HG03565 (cell line): ENCODE data around the gene PAX7.

Experiments
- ATAC-seq: cut with Tn5 transposase; IDR thresholded peaks from one replicate; pipeline ENCODE4 v1.9.1; 2021; ENCODE audit warnings: mild to moderate bottlenecking, moderate library complexity; ENCODE audit not compliant: unreplicated experiment

PAX7 gene

GRCh38 chr1:18640228-18641004 lies 9.8 kb downstream of the PAX7 start:
- ATAC-seq, result no peak

DNA sequence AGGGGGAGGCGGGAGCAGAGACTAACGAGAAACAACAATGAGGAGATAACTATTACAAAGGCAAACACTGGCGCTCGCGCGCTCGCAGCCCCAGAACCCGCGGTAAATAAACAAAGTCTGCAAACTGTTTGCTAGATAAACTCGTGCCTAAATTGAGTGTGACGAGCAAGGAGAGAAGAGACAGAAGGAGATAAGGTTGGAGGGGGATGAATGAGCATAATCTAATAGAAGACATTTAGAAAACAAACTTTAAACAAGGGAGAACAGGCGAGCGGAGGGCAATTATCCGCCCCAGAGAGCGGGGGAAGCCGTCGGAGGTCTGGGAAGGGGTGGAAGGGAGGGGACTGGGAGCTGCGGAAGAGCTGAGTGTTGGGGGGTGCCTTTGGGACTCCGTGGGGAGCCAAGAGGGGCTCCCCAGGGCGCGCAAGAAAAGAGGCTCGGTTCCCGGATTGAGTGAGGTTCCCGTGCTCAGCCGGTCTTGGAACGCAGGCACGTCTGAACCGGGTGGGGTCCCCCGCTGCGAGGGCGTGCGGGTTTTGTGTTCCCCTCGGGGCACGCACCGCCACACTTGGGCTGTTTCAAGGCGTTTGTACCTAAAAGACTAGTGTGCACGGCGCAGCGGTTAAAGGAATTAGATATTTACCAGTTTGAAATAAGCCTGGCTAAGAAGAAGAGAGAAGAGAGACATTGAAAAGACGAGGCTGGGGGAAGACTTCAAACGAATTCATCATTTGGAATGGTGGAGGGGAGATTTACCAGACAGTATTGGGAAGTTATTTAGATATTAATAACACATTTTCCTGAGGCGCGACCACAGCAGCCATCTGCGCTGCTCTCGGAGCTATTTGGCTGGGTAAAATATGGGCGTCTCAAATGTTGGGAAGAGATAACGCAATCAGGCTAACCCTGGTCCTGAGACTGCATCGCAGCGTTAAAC lies 10.6 kb downstream of the PAX7 start:
- ATAC-seq, result no peak

- no peak for ATAC-seq
Measured at GRCh38 chr1:18642278-18643095, 11.8 kb downstream of the PAX7 start.

DNA sequence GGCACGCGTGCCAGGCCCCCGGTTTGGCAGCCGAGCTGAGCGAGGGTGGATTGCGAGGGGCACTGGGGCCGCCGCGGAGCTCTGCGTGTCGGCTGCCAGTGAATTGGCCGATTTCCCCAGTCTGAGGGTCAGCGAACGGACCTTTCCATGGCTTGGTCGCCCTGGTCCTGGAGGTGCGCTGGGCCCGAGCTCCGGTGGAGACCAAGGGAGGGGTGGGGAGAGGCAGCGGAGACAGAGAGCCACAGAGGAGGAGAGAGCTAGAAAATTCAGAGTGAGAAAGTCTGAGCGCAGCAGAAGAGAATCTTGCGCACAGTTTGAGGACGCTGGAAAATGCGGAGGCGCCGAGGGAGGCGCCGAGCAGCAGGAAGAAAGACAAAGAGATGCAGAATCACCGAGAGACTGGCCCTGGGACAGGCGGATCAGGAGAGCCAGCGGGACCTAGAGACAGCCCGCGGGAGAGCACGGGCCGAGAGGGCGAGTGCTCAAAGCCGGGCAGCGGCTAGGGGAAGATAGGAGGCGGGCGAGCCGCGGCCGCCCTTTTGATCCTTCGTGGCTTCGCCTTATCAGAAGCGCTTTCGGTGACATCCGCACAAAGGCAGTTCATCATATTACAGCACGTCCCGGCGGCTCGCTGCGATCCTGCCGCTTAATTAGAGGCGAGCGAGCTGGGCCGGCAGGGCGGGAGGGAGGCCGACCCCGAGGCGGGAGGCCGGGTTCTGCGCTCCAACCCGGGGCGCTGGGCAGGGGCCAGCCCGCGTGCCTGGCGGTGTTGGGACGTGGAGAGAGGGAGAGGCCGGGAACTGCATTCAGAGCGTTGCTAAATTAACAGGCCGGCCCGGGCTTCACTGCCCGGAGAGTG lies 12.7 kb downstream of the PAX7 start:
- ATAC-seq, result no peak

- no peak for ATAC-seq
Measured at GRCh38 chr1:18644013-18644399, 13.4 kb downstream of the PAX7 start.

- ATAC-seq, result no peak
Measured at GRCh38 chr1:18644446-18644845, 13.8 kb downstream of the PAX7 start.

GRCh38 chr1:18644973-18645746 lies 14.5 kb downstream of the PAX7 start:
- ATAC-seq, result no peak

DNA sequence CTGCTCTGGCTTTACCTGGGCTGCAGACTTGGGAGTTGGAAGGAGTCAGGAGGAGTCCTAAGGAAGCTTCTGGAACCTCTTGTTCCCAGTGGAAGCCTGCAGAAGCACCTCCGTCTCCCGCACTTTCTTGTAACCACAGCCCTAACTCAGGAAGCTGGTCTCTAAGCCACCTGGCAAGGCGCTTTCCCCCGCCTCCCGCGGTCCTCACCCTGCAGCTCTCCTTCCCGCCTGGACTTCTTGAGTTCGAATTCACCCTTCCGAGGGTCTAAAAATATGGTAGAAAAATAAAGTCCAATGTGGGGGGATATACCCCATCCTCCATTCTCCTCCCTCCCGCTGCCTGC lies 15.1 kb downstream of the PAX7 start:
- no peak for ATAC-seq

DNA sequence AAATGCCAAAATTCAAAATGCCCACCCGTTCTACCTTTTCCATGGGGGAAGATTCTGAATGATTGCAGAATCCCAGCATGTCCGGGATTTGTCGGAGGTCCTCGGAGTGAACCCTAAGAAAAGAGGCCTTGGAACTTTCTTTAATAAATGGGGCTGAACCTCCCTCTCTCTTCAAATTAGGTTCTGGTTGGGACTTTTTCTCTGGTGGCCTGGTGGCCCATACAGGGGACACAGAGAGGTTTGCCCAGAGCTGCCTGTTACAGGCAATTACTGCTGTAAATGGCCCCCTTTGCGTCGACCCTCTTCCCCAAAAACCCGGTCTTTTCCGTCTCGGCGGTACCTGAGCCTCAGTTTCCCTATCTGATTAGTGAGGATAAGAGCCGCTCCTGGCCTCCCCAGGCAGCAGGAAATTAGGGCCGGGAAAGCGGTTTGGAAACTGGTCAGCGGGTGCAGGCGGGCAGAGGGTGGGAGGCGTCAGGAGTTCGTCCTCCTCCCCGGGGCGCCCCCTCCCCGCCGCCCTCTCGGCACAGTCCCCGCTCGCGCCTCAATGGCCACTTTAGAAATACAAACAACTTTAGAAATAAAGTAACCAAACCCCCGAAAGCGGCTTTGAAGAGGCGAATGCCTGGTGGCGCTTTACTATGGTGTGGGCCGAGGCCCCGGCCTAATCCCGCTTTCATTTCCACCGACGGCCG lies 15.6 kb downstream of the PAX7 start:
- no peak for ATAC-seq

DNA sequence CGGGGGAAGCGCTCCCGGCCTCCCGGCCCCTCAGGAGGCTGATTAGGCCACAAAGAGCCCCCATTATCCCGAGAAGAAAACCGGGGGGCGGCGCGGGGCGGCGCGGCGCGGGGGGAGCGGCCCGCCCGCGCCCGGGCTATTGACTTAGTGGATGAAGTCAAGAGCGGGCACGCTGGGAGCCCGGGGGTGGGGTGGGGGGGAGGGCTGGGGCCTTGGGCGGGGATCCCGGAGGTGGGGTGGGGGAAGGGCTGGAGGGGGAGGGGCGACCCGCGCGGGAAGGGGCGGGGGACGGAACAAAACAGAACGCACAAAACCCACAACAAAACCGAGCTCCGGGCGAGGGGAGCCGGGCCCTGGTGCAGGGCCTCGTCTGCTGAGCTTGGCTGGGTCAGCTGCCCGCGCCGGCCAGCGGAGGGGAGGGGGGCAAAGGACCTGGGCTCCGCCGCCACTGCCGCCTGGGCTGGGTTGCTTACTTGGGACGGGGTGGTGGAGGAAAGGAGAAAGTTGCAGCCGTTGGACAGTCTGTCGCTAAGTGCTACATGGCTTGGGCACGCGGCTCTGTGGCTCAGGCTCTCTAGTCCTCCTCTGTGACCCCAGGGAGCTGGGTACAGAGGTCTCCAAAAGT lies 16.3 kb downstream of the PAX7 start:
- ATAC-seq, result no peak

- no peak for ATAC-seq
Measured at GRCh38 chr1:18647681-18648214, 17.1 kb downstream of the PAX7 start.

GRCh38 chr1:18649693-18650370 lies 19.2 kb downstream of the PAX7 start:
- no peak for ATAC-seq

- no peak for ATAC-seq
Measured at GRCh38 chr1:18651713-18652112, 21.1 kb downstream of the PAX7 start.

DNA sequence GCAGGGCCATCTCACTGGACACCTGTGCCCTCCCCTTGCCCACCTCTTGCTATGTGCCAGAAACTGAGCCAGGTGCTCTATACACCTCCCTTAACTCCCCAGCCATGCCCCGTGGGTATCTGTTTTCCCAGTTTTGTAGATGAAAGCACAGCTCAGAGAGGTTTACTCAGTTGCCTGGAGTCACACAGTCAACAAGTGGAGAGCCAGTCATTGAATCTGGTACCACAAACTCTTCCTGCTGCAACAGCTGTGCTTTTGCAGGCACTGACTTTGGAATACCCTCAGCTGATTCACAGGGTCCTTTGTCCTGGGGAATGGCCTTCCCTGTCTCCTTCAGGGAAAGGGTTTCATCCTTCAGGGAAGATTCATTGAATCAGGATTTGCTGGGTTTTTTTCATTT lies 22.1 kb downstream of the PAX7 start:
- no peak for ATAC-seq

- no peak for ATAC-seq
Measured at GRCh38 chr1:18653367-18653766, 22.7 kb downstream of the PAX7 start.

GRCh38 chr1:18653916-18654315 lies 23.3 kb downstream of the PAX7 start:
- ATAC-seq, result no peak

GRCh38 chr1:18654599-18654998 lies 24.0 kb downstream of the PAX7 start:
- ATAC-seq, result no peak
